Measurements from ENCODE around the gene IPO9. TPM values are rescaled to one million over a fixed set of nuclear protein-coding genes. Genes with fewer than 3 reads are reported as not detected.

Gene IPO9
- total RNA-seq, 1 experiment from 2014 or later = 76.2 TPM

DNA sequence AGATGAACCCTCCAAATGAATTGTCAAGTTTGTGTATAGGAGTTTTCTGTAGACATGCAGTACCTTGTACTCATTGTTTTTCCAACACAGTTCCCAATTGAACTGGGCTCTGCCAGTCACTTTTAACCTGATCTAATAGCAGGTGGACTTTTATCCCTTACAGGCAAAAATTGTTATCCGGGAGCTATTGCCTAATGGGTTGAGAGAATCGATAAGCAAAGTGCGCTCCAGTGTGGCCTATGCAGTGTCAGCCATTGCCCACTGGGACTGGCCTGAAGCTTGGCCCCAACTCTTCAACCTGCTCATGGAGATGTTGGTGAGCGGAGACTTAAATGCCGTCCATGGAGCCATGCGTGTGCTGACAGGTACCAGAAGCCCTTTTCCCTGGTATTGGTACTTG lies 19.3 kb downstream of the IPO9 start:
- Histone ChIP-seq H2AFZ (no peak overlapping the region), H3K4me1 (replicated peaks; ENCODE audit: insufficient read depth) (peaks cover 40% of the 10 kb centered on the region), H3K36me3 (ENCODE audit: low read depth) (peaks cover 30% of the 10 kb centered on the region), H3K4me2 (peak overlapping the region; percentile 54), H3F3A (ENCODE audit: insufficient read depth, low read depth) (peaks cover 46% of the 10 kb centered on the region), H3K9me3 (ENCODE audit: insufficient read depth, low read depth) (no peaks in the 10 kb centered on the region), H3K27ac (peak overlapping the region; percentile 78; the same call in 1 of the 2 replicates), H3K79me2 (ENCODE audit: low read depth) (peaks cover 61% of the 10 kb centered on the region), H3K4me3 (no peak overlapping the region), H3K27me3 (ENCODE audit: insufficient read depth, low read depth) (no peaks in the 10 kb centered on the region), H4K20me1 (ENCODE audit: insufficient read depth) (peaks cover 4% of the 10 kb centered on the region; the same call in 1 of the 2 replicates), H3K9me2 (ENCODE audit: insufficient read depth) (no peaks in the 10 kb centered on the region)
- no peak for TF ChIP-seq EZH2 (IDR thresholded peaks at IDR 0.05; ENCODE audit: low read depth)
- TF ChIP-seq, protein P1, sequence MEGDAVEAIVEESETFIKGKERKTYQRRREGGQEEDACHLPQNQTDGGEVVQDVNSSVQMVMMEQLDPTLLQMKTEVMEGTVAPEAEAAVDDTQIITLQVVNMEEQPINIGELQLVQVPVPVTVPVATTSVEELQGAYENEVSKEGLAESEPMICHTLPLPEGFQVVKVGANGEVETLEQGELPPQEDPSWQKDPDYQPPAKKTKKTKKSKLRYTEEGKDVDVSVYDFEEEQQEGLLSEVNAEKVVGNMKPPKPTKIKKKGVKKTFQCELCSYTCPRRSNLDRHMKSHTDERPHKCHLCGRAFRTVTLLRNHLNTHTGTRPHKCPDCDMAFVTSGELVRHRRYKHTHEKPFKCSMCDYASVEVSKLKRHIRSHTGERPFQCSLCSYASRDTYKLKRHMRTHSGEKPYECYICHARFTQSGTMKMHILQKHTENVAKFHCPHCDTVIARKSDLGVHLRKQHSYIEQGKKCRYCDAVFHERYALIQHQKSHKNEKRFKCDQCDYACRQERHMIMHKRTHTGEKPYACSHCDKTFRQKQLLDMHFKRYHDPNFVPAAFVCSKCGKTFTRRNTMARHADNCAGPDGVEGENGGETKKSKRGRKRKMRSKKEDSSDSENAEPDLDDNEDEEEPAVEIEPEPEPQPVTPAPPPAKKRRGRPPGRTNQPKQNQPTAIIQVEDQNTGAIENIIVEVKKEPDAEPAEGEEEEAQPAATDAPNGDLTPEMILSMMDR (conservative IDR thresholded peaks at IDR 0.05) = no peak
- intact Hi-C loops (cut with micrococcal nuclease; ENCODE audit: unreplicated experiment) = no loop called here
- ChIA-PET POLR2A (ENCODE audit: unreplicated experiment) (interaction anchor here (0.6 kb wide), 1 partner anchor 487 kb away, joined by 5 read pairs; no protein-coding TSS in a partner anchor), CTCF (no interaction called here)
- no peak for DNase-seq
- no TSS peak for BruUV-seq (replicated peaks)

DNA sequence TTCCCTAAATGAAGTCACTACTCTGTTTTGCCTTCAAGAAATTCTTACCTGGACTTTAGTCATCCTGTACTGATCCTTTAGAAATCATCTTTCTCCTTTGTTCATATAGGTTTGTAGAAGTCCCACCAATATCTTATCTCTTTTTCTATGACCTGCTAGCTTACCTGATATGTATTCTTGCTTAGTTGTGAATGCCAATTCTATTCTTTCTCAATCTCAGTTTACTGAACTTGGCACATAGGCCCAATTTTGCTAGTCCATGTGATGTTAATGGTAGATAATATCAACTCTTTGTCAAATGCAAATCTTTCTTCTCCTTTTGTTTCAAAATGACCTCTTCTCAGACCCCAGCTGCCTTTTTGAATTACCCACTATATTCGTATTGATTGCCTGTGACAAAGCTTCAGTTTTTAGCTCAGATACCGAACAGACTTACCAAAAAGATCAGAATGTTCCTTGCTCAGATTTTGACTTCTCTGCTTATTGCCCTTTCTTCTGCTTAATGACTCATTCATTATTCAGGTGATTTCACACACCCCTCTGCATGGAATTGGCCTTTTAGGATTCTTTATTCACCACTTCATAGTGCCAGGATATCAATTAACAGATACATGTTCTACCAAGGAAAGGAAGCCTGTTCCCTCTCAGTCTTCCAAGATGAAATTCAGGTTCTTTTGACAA lies 20.6 kb downstream of the IPO9 start:
- BruUV-seq (replicated peaks) = no TSS peak
- peaks cover 42% of the 10 kb centered on the region for H3K36me3 ChIP-seq (ENCODE audit: low read depth)
- no peak overlapping the region; the same call in 1 of the 2 replicates for H3K4me3 ChIP-seq
- peaks cover 40% of the 10 kb centered on the region for H3K4me1 ChIP-seq (replicated peaks; ENCODE audit: insufficient read depth)
- no peaks in the 10 kb centered on the region for H3K9me3 ChIP-seq (ENCODE audit: insufficient read depth, low read depth)
- DNase-seq = no peak
- no peaks in the 10 kb centered on the region for H3K9me2 ChIP-seq (ENCODE audit: insufficient read depth)
- H3K27ac ChIP-seq = peak overlapping the region; percentile 78
- CTCF ChIA-PET = no interaction called here
- TF ChIP-seq EZH2 (IDR thresholded peaks at IDR 0.05; ENCODE audit: low read depth) = no peak
- TF ChIP-seq, protein P1 (conservative IDR thresholded peaks at IDR 0.05) = no peak
- H4K20me1 ChIP-seq (ENCODE audit: insufficient read depth) = peaks cover 4% of the 10 kb centered on the region; the same call in 1 of the 2 replicates
- POLR2A ChIA-PET (ENCODE audit: unreplicated experiment) = interaction anchor here (0.6 to 0.7 kb wide), 3 partner anchors 10 to 33 kb away, joined by 3 to 7 read pairs (median 3); no protein-coding TSS in a partner anchor
- H3K27me3 ChIP-seq (ENCODE audit: insufficient read depth, low read depth) = no peaks in the 10 kb centered on the region
- H2AFZ ChIP-seq = no peak overlapping the region
- peaks cover 48% of the 10 kb centered on the region for H3K79me2 ChIP-seq (ENCODE audit: low read depth)
- intact Hi-C loops (cut with micrococcal nuclease; ENCODE audit: unreplicated experiment) = no loop called here
- H3K4me2 ChIP-seq = peak overlapping the region; percentile 54
- peaks cover 46% of the 10 kb centered on the region for H3F3A ChIP-seq (ENCODE audit: insufficient read depth, low read depth)

DNA sequence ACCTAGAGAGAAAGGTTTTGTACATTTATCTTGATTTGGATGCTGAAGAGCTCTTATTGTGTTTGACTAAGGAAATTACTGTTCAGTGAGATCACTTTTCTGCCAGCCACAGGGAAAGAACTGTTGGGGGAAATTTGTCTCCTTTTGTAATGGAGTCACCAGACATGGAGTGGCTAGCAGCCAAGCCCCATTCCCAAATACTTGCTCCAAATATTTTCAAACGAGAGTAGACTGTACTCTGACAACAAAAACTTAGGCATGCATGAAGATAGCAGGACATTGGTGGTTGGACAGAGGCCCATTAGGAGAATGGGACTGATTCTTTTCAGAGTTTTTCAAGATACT lies 21.1 kb downstream of the IPO9 start:
- Histone ChIP-seq H3K9me2 (ENCODE audit: insufficient read depth) (no peaks in the 10 kb centered on the region), H3K4me2 (peak overlapping the region; percentile 54), H3K36me3 (ENCODE audit: low read depth) (peaks cover 47% of the 10 kb centered on the region), H3K9me3 (ENCODE audit: insufficient read depth, low read depth) (no peaks in the 10 kb centered on the region), H3K4me3 (no peak overlapping the region), H4K20me1 (ENCODE audit: insufficient read depth) (peaks cover 4% of the 10 kb centered on the region; the same call in 1 of the 2 replicates), H2AFZ (no peak overlapping the region), H3K4me1 (replicated peaks; ENCODE audit: insufficient read depth) (peaks cover 40% of the 10 kb centered on the region), H3F3A (ENCODE audit: insufficient read depth, low read depth) (peaks cover 46% of the 10 kb centered on the region), H3K27me3 (ENCODE audit: insufficient read depth, low read depth) (no peaks in the 10 kb centered on the region), H3K79me2 (ENCODE audit: low read depth) (peaks cover 43% of the 10 kb centered on the region), H3K27ac (peak overlapping the region; percentile 78)
- DNase-seq = peak; percentile 44 to 84
- BruUV-seq (replicated peaks) = no TSS peak
- TF ChIP-seq EZH2 (IDR thresholded peaks at IDR 0.05; ENCODE audit: low read depth) = no peak
- TF ChIP-seq, protein P1 (conservative IDR thresholded peaks at IDR 0.05) = no peak
- intact Hi-C loops (cut with micrococcal nuclease; ENCODE audit: unreplicated experiment) = no loop called here
- POLR2A ChIA-PET (ENCODE audit: unreplicated experiment) = interaction anchor here (0.7 kb wide), 2 partner anchors 10 to 20 kb away, joined by 3 read pairs; no protein-coding TSS in a partner anchor
- CTCF ChIA-PET = no interaction called here
